Measurements from ENCODE around the gene EPHB6.

DNA sequence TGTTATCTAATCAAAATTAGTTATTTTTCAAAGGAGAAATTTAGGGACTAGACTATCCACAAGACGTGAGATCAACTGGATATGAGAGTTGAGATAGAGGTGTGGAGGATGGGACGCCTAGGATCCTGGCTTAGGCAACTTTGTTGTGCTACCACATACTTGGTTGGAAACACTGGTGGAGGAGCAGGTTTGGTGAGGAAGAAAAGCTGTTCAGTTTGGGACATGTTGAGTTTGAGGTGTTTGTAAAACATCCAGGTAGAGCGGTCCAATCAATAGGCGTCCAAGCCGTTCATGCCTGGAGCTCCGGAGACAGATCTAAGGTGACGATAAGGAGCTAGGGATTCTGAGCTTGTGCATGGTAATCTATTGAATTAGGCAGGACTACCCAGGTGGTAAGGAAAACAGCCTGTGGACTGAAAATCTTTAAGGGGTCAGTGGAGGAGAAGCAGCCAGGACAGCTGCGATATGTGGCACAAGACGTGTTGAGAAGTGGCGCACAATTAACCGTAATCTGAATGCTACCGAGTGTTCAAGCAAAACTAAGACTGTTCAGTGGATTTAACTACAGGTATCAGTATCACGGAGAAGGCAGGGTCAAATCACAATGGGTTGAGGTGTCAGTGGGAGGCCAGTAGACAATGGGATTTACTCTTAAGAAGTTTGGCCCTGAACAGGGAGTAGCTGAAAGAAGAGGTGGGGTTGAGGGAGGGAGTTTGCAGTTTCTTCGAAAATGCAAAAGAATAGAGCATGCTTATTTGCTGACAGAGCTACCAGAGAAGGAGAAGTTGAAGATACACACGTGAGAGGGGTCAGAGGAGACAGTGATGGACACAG, 46.8 kb downstream of the EPHB6 start:
- TF ChIP-seq CTCF (IDR thresholded peaks at IDR 0.05) (no peak), ZFX (IDR thresholded peaks at IDR 0.05; ENCODE audit: borderline replicate concordance) (no peak)
